Stimulated activated naive CD8-positive, alpha-beta T cell treated with anti-CD3 and anti-CD28 coated beads, Interleukin-15, Interleukin-2, amounts not matched to agents 100 ng/mL and 50 ng/mL, for 24 hours (primary cell): ENCODE results near the gene TIMM17B.

ENCODE experiments used
- H3K27ac Mint-ChIP-seq: one replicate; pipeline ENCODE4 v1.8.0; 2021; ENCODE audit warnings: mild to moderate bottlenecking, mixed read lengths
- H3K27me3 Mint-ChIP-seq: one replicate; pipeline ENCODE4 v1.8.0; 2021; ENCODE audit warnings: mixed read lengths
- H3K36me3 Mint-ChIP-seq: one replicate; pipeline ENCODE4 v1.8.0; 2021; ENCODE audit warnings: low read depth, mixed read lengths
- H3K4me1 Mint-ChIP-seq: one replicate; pipeline ENCODE4 v1.8.0; 2021; ENCODE audit warnings: low read depth, mixed read lengths
- H3K4me3 Mint-ChIP-seq: one replicate; pipeline ENCODE4 v1.8.0; 2021; ENCODE audit warnings: mild to moderate bottlenecking, mixed read lengths
- H3K9me3 Mint-ChIP-seq: one replicate; pipeline ENCODE4 v1.8.0; 2021; ENCODE audit warnings: mixed read lengths

Gene TIMM17B

GRCh38 chrX:48910926-48911411 is 13.4 kb upstream of the TIMM17B start:
- H3K4me1 Mint-ChIP-seq: peaks cover 55% of the 10 kb centered on the region
- peaks cover 41% of the 10 kb centered on the region for H3K36me3 Mint-ChIP-seq

GRCh38 chrX:48909703-48910294 is 12.2 kb upstream of the TIMM17B start:
- peaks cover 33% of the 10 kb centered on the region for H3K36me3 Mint-ChIP-seq
- no peak overlapping the region for H3K27ac Mint-ChIP-seq
- peak overlapping the region; percentile 96 for H3K4me3 Mint-ChIP-seq

More at GRCh38 chrX:48910926-48911411, 13.4 kb upstream of the TIMM17B start:
- Mint-ChIP-seq H3K4me3 (peak overlapping the region; percentile 96), H3K27me3 (no peaks in the 10 kb centered on the region), H3K9me3 (no peaks in the 10 kb centered on the region), H3K27ac (peak overlapping the region; percentile 95)

DNA sequence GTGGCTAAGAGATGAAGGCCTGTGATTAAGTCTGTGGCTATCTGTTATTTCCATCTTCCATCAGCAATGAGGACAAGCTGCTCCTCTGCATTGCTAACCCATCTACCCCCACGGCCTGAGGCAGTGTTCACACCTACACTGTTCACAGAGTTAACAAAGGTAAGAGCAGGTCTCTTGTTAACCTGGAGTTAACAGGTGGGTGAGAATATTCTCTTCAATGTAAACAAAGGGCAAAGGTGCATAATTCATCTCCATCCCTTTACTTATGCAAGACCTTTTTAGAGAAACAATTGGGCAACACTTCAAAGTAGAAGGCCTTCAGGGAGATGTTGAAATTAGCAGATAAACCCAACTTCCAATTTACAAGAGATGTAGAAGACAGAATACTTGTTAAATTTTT is 11.0 kb upstream of the TIMM17B start:
- no peaks in the 10 kb centered on the region for H3K27me3 Mint-ChIP-seq
- peaks cover 22% of the 10 kb centered on the region for H3K36me3 Mint-ChIP-seq
- H3K9me3 Mint-ChIP-seq: no peaks in the 10 kb centered on the region
- no peak overlapping the region for H3K27ac Mint-ChIP-seq
- H3K4me3 Mint-ChIP-seq: no peak overlapping the region
- peaks cover 33% of the 10 kb centered on the region for H3K4me1 Mint-ChIP-seq

More at GRCh38 chrX:48909703-48910294, 12.2 kb upstream of the TIMM17B start:
- Mint-ChIP-seq H3K4me1 (peaks cover 45% of the 10 kb centered on the region), H3K27me3 (no peaks in the 10 kb centered on the region), H3K9me3 (no peaks in the 10 kb centered on the region)

- Mint-ChIP-seq H3K4me1 (peaks cover under 1% of the 10 kb centered on the region), H3K9me3 (no peaks in the 10 kb centered on the region), H3K27ac (no peak overlapping the region), H3K27me3 (no peaks in the 10 kb centered on the region), H3K36me3 (peaks cover 15% of the 10 kb centered on the region), H3K4me3 (no peak overlapping the region)
Measured at GRCh38 chrX:48905090-48905790, 7.7 kb upstream of the TIMM17B start.

GRCh38 chrX:48904626-48905025 is 7.1 kb upstream of the TIMM17B start:
- Mint-ChIP-seq H3K4me1 (no peaks in the 10 kb centered on the region), H3K36me3 (peaks cover 15% of the 10 kb centered on the region), H3K4me3 (no peak overlapping the region), H3K27ac (no peak overlapping the region), H3K27me3 (no peaks in the 10 kb centered on the region), H3K9me3 (no peaks in the 10 kb centered on the region)

- peaks cover 15% of the 10 kb centered on the region for H3K36me3 Mint-ChIP-seq
- no peak overlapping the region for H3K27ac Mint-ChIP-seq
- no peaks in the 10 kb centered on the region for H3K27me3 Mint-ChIP-seq
- no peaks in the 10 kb centered on the region for H3K4me1 Mint-ChIP-seq
- no peak overlapping the region for H3K4me3 Mint-ChIP-seq
- no peaks in the 10 kb centered on the region for H3K9me3 Mint-ChIP-seq
Measured at GRCh38 chrX:48904180-48904579, 6.6 kb upstream of the TIMM17B start.

DNA sequence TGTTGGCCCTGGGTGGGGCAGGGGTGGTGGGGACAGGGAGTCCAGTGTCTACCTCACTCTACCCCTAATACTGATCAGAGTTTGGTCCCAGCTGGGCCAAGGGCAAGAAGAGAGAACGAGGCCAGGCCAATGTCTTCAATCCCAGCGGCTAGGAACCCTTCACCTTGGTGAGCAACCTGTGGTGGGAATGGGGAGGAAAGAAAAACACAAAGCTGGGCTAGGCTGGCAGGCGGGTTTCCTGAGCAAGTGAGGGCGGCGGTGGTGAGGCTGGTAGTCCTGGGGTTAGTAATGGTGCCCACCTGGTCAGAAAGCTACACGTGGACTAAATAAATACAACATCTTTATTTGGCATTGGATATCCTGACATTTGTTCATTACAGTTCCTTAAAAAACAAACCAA is 5.7 kb upstream of the TIMM17B start:
- Mint-ChIP-seq H3K27ac (peak overlapping the region; percentile 49), H3K4me3 (no peak overlapping the region), H3K9me3 (no peaks in the 10 kb centered on the region), H3K4me1 (peaks cover 3% of the 10 kb centered on the region), H3K27me3 (no peaks in the 10 kb centered on the region), H3K36me3 (peaks cover 15% of the 10 kb centered on the region)

DNA sequence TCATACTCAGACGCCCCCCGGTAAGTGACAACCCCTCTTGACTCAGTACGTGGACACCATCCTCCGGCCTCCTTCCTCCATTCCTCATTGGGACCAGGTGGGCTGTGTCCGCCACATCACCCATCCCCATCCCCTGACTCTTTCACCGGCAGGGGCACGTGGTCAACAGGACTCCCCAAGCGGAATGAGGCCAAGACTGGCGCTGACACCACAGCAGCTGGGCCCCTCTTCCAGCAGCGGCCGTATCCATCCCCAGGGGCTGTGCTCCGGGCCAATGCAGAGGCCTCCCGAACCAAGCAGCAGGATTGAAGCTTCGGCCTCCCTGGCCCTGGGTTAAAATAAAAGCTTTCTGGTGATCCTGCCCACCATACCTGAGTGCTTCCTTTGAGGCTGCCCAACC is 5.2 kb upstream of the TIMM17B start:
- Mint-ChIP-seq H3K4me1 (peaks cover 8% of the 10 kb centered on the region), H3K9me3 (no peaks in the 10 kb centered on the region), H3K36me3 (peaks cover 15% of the 10 kb centered on the region), H3K27ac (no peak overlapping the region), H3K4me3 (no peak overlapping the region), H3K27me3 (no peaks in the 10 kb centered on the region)

- Mint-ChIP-seq H3K27ac (no peak overlapping the region), H3K4me1 (peaks cover 10% of the 10 kb centered on the region), H3K36me3 (peaks cover 15% of the 10 kb centered on the region), H3K27me3 (no peaks in the 10 kb centered on the region), H3K4me3 (no peak overlapping the region), H3K9me3 (no peaks in the 10 kb centered on the region)
Measured at GRCh38 chrX:48902135-48902534, 4.6 kb upstream of the TIMM17B start.

DNA sequence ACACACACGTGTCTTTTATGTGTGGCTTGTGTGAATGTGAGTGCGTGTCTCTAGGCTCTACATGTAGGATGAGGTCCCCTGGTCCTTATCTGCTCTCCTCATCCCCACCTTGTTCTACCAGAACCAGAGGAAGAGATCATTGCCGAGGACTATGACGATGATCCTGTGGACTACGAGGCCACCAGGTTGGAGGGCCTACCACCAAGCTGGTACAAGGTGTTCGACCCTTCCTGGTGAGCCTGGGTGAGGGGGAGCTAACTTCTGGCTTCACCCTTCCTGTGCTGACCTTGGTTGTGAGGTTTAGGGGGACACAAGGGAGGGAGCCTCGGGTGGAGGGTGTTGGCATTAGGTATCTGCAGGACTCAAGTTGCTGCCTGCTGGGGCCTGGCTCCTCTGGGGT is 3.5 kb upstream of the TIMM17B start:
- H3K4me1 Mint-ChIP-seq: peaks cover 19% of the 10 kb centered on the region
- no peaks in the 10 kb centered on the region for H3K9me3 Mint-ChIP-seq
- no peaks in the 10 kb centered on the region for H3K27me3 Mint-ChIP-seq
- H3K27ac Mint-ChIP-seq: no peak overlapping the region
- H3K4me3 Mint-ChIP-seq: no peak overlapping the region
- peaks cover 15% of the 10 kb centered on the region for H3K36me3 Mint-ChIP-seq

GRCh38 chrX:48899078-48899410 is 1.5 kb upstream of the TIMM17B start:
- peak overlapping the region; percentile 16 for H3K27ac Mint-ChIP-seq
- H3K9me3 Mint-ChIP-seq: no peaks in the 10 kb centered on the region
- H3K27me3 Mint-ChIP-seq: no peaks in the 10 kb centered on the region
- peaks cover 16% of the 10 kb centered on the region for H3K36me3 Mint-ChIP-seq
- peaks cover 25% of the 10 kb centered on the region for H3K4me1 Mint-ChIP-seq
- H3K4me3 Mint-ChIP-seq: peak overlapping the region; percentile 96

GRCh38 chrX:48897157-48897624 is 377 bp downstream of the TIMM17B start:
- H3K4me3 Mint-ChIP-seq: peak overlapping the region; percentile 96
- H3K27me3 Mint-ChIP-seq: no peaks in the 10 kb centered on the region
- peaks cover 15% of the 10 kb centered on the region for H3K36me3 Mint-ChIP-seq
- H3K27ac Mint-ChIP-seq: peak overlapping the region; percentile 96
- H3K9me3 Mint-ChIP-seq: no peaks in the 10 kb centered on the region
- peaks cover 25% of the 10 kb centered on the region for H3K4me1 Mint-ChIP-seq

GRCh38 chrX:48896611-48897011 is 957 bp downstream of the TIMM17B start:
- Mint-ChIP-seq H3K9me3 (no peaks in the 10 kb centered on the region), H3K27ac (peak overlapping the region; percentile 96), H3K4me1 (peaks cover 25% of the 10 kb centered on the region), H3K4me3 (peak overlapping the region; percentile 96), H3K36me3 (peaks cover 10% of the 10 kb centered on the region), H3K27me3 (no peaks in the 10 kb centered on the region)

- Mint-ChIP-seq H3K4me1 (peaks cover 35% of the 10 kb centered on the region), H3K27ac (no peak overlapping the region), H3K36me3 (peaks cover 5% of the 10 kb centered on the region), H3K9me3 (no peaks in the 10 kb centered on the region), H3K27me3 (no peaks in the 10 kb centered on the region), H3K4me3 (no peak overlapping the region)
Measured at GRCh38 chrX:48894891-48895290, 2.7 kb downstream of the TIMM17B start.

DNA sequence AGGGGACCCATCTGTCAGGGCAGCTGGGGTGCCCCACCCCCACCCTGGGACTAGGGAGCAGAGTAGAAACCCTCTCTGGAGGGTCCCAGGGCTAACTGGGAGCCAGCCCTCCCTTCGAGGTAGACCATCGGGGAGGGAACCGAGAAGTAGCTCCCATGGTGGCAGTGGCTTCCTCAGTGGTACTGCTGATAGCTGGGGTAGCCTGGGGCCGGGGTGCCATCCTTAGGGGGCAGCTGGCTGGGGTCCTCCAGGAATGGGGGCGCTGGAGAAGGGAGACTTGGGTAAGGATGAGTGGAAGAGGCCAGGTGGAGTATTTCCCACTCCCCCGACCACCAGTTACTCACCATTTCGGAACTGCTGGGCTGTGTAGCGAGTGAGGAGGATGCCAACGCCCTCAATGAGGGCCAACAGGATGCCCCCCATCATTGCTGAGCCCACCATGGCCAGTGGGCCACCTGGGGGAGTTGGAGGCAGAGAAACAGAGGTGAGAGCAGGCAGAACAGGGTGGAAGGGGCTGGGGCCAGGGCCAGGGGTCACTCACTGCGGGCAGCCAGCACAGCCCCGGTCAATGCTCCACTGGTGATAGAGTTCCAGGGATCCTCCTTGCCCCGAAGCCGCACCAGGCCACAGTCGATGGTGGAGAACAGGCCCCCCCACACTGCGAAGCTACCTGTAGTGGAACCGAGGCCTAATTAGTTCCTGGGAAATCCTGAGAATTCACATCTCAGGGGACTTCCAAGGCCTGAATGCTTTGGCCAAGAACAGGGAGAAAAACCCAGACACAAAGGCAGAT is 3.8 kb downstream of the TIMM17B start:
- no peaks in the 10 kb centered on the region for H3K27me3 Mint-ChIP-seq
- H3K9me3 Mint-ChIP-seq: no peaks in the 10 kb centered on the region
- peaks cover 5% of the 10 kb centered on the region for H3K36me3 Mint-ChIP-seq
- peaks cover 35% of the 10 kb centered on the region for H3K4me1 Mint-ChIP-seq
- H3K27ac Mint-ChIP-seq: no peak overlapping the region
- H3K4me3 Mint-ChIP-seq: no peak overlapping the region
